Peyer's patch (tissue), 4 donors: ENCODE results near the gene DIPK2A. TPM values are rescaled to one million over a fixed set of nuclear protein-coding genes. Genes with fewer than 3 reads are reported as not detected.

Experiments used
- DNase-seq, 3 donors: peaks; one replicate each; pipeline ENCODE4 v3.0.0-alpha.2; 2017 to 2019
- H3K27ac ChIP-seq, 4 donors: fragments of 200-600 bp; sonication (generic); one replicate each; pipeline ENCODE4 v1.5.1; 2016 to 2019
- H3K27me3 ChIP-seq, 2 donors: fragments of 200-600 bp; sonication (generic); one replicate each; pipeline ENCODE4 v1.5.1; 2019
- H3K36me3 ChIP-seq, 3 donors: fragments of 200-600 bp; sonication (generic); one replicate each; pipeline ENCODE4 v1.5.1; 2016 to 2019
- H3K4me1 ChIP-seq, 4 donors: fragments of 200-600 bp; sonication (generic); one replicate each; pipeline ENCODE4 v1.5.1; 2016 to 2019
- H3K4me3 ChIP-seq, 4 donors: fragments of 200-600 bp; sonication (generic); 1 replicate in 3 of 4; 2 replicates in 1 of 4; pipeline ENCODE4 v1.5.1; 2016 to 2019; ENCODE audit warnings: mild to moderate bottlenecking in 1 of 4
- H3K9me3 ChIP-seq, 4 donors: fragments of 200-600 bp; sonication (generic); one replicate each; pipeline ENCODE4 v1.5.1; 2016 to 2019; ENCODE audit warnings: mild to moderate bottlenecking in 1 of 4
- CTCF ChIP-seq, 6 experiments: fragments of 450-650 bp in 4 of 6; fragments of 200-600 bp in 2 of 6; sonication (generic) in 1 of 6; IDR thresholded peaks; one replicate each; pipeline ENCODE4 v1.5.1; 2017 to 2019; ENCODE audit warnings: antibody characterized with exemption in 6 of 6, mild to moderate bottlenecking in 3 of 6, moderate library complexity in 1 of 6
- POLR2A ChIP-seq, 2 donors: fragments of 450-650 bp; IDR thresholded peaks; one replicate each; pipeline ENCODE4 v1.5.1; 2017; ENCODE audit warnings: antibody characterized with exemption in 2 of 2, mild to moderate bottlenecking in 2 of 2, moderate library complexity in 2 of 2
- total RNA-seq, 4 donors: library from RNA; depleted of rRNA; stranded (reverse); fragments of >200 nt; gene quantifications; one replicate each; pipeline ENCODE4 v1.1.0, GENCODE V29; 2016

Gene DIPK2A
- total RNA-seq, 4 donors from 2014 or later: 9.1 to 47.2 (median 29.4) TPM

GRCh38 chr3:143935678-143936077, 35.9 kb upstream of the DIPK2A start:
- Histone ChIP-seq H3K4me1 (no peaks in the 10 kb centered on the region), H3K27me3 (no peaks in the 10 kb centered on the region), H3K4me3 (no peak overlapping the region), H3K36me3 (no peaks in the 10 kb centered on the region), H3K27ac (no peak overlapping the region), H3K9me3 (no peaks in the 10 kb centered on the region)
- no peak for TF ChIP-seq POLR2A (IDR thresholded peaks at IDR 0.05)
- no peak for TF ChIP-seq CTCF (IDR thresholded peaks at IDR 0.05)
- no peak for DNase-seq

- H3K4me3 ChIP-seq: no peak overlapping the region
- no peak for TF ChIP-seq CTCF (IDR thresholded peaks at IDR 0.05)
- TF ChIP-seq POLR2A (IDR thresholded peaks at IDR 0.05): no peak
- no peak overlapping the region for H3K27ac ChIP-seq
- no peak for DNase-seq
- H3K9me3 ChIP-seq: no peaks in the 10 kb centered on the region
- H3K27me3 ChIP-seq: no peaks in the 10 kb centered on the region
- no peaks in the 10 kb centered on the region for H3K4me1 ChIP-seq
- no peaks in the 10 kb centered on the region for H3K36me3 ChIP-seq
Observed at GRCh38 chr3:143950810-143951209, 20.8 kb upstream of the DIPK2A start.

GRCh38 chr3:143951351-143951971, 20.2 kb upstream of the DIPK2A start:
- DNase-seq: peak in 2 of 3 donors; percentile 19 to 49
- H3K9me3 ChIP-seq: no peaks in the 10 kb centered on the region
- H3K4me1 ChIP-seq: no peaks in the 10 kb centered on the region
- no peaks in the 10 kb centered on the region for H3K36me3 ChIP-seq
- no peak overlapping the region for H3K27ac ChIP-seq
- H3K4me3 ChIP-seq: no peak overlapping the region
- H3K27me3 ChIP-seq: no peaks in the 10 kb centered on the region
- TF ChIP-seq POLR2A (IDR thresholded peaks at IDR 0.05): no peak
- peak; percentile 47 to 68 (median 52) for TF ChIP-seq CTCF (IDR thresholded peaks at IDR 0.05)

DNA sequence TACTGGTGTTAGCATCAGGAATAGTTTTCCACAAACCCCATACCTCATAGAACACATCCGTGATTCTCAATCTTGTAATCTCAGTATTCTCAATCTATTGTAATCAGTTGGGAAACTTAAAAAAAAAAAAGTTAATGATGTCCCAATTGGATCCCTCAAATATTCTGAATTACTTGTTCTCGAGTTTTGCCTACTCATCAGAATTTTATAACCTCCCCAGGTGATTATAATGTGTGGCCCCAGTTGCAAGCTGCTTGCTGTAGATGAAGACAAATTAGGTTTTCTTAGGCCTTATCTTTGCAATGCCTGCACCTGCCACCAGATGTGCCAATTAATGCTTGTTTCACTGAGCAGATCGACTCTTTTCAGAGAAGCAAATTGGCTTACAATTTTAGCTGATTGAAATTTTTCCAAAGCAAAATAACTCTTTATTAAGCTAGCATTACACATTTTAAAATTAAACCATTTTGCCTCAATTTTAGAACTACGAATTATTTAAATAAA, 19.0 kb upstream of the DIPK2A start:
- Histone ChIP-seq H3K9me3 (no peaks in the 10 kb centered on the region), H3K27ac (no peak overlapping the region), H3K4me3 (no peak overlapping the region), H3K36me3 (no peaks in the 10 kb centered on the region), H3K4me1 (no peaks in the 10 kb centered on the region), H3K27me3 (no peaks in the 10 kb centered on the region)
- no peak for TF ChIP-seq CTCF (IDR thresholded peaks at IDR 0.05)
- TF ChIP-seq POLR2A (IDR thresholded peaks at IDR 0.05): no peak
- no peak for DNase-seq

DNA sequence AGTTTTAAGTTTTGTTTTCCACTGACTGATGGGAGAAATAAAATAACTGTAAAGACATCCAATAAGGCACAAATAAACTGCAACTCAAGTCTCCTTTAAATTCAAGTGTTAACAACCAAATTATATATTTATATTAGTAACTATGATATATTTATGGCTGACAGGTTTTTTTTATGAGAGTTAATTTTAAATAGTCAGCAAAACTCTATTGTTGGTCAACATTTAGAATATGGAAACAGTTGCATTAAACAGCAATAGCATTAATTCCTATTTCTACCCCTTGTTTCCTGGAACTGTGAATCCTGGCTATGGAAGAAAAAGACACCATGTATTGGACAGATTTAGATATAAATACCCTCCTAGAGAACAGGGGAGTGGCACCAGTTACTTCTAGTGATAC, 16.5 kb upstream of the DIPK2A start:
- DNase-seq: no peak
- no peaks in the 10 kb centered on the region for H3K4me1 ChIP-seq
- no peaks in the 10 kb centered on the region for H3K27me3 ChIP-seq
- no peak overlapping the region for H3K4me3 ChIP-seq
- H3K27ac ChIP-seq: no peak overlapping the region
- no peaks in the 10 kb centered on the region for H3K9me3 ChIP-seq
- H3K36me3 ChIP-seq: no peaks in the 10 kb centered on the region
- TF ChIP-seq CTCF (IDR thresholded peaks at IDR 0.05) (no peak), POLR2A (IDR thresholded peaks at IDR 0.05) (no peak)
